HG03558 (cell line): ENCODE results near the gene RNLS.
A peak's percentile ranks its signal among the peaks of the same experiment; 100 is the strongest.

ENCODE experiments used
- ATAC-seq: cut with Tn5 transposase; IDR thresholded peaks from one replicate; pipeline ENCODE4 v1.9.1; 2021; ENCODE audit warnings: moderate number of reproducible peaks; ENCODE audit not compliant: unreplicated experiment; ENCODE audit errors: extremely low read depth

Gene RNLS

DNA sequence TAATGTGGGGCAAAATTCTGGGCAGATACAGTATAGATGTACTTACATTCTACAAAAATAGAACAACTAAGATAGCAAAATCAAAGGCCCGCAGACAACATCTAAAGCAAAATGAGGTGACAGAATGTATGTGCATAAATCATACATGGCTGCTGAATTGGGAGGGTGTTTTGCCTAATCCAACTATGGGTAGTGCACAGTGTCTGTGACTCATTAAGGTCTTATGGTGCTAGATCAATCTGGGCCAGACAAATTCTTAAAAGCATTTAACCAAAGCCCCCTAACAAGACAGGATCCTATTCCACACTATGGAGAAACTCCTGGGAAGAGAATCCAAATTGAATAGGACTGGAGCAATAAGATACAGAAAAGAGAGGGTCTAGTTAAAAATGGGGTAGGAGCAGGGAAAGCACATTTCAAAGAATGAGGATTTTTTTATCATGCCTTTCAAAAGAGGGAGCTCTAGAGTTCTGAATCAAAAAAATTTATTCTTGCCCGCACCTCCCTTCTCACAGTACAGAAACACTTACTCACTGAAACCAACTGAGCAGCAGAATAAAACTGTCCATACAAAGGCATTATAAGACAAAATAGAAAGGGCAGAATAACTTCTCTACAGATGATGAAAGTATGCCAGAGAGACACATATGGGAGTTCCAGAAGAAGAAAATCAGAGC lies 181.3 kb downstream of the RNLS start:
- no peak for ATAC-seq

DNA sequence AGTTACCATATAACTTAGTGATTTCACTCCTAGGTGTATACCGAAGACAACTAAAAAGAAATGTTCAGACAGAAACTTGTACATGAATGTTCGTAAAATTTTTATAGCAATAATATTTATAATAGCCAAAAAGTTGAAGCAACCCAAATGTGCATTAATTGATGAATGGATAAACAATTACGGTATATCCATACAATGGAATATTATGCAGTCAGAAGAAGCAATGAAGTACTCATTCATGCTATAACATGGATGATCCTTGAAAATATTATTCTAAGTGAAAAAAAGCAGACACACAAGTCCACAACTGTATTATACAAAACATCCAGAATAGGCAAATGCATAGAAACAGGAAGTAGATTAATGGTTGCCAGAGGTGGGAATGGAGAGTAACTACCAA lies 183.9 kb downstream of the RNLS start:
- ATAC-seq: no peak

GRCh38 chr10:88395677-88396076 lies 187.4 kb downstream of the RNLS start:
- ATAC-seq: no peak

- peak; percentile 69 for ATAC-seq
These were observed 190.9 kb downstream of the RNLS start for GRCh38 chr10:88392222-88392621.

DNA sequence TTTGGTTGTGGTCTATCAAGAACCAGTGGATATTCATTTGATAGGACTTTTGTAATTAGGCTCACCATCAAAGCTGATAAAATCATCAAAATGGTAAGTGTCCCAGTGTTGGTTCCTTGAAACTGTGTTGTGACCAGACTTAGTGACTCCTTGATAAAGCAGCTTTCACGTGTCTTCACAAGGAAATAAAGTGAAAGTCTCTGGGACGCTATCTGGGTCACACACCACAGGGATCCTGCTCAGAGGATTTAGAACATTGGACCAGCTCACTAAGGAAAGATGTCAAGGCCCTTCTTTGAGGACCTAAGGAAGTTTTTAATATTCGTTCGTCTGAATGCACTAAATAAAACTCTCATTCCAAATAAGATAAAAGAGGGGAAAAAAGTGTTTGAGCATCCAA lies 193.1 kb downstream of the RNLS start:
- no peak for ATAC-seq

DNA sequence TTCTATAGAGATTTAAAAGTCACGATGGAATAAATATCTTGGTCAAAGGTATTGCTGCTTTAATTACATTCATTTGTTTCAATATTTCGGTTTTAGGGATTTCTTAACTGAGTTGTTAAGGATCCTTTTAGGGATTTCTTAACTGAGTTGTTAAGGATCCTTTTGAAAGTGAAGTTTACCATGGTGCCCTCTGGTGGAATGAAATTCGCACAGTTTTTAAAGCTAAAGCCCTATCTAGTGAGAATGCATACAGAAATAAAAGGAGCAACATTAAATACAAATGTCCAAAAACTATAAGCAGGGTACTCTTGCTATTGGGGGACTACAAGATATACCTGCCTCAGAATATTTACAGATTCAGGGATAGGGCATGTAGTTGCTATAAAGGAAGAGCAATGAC lies 193.7 kb downstream of the RNLS start:
- no peak for ATAC-seq

- ATAC-seq: no peak
These were observed 194.8 kb downstream of the RNLS start for GRCh38 chr10:88388324-88388723.

DNA sequence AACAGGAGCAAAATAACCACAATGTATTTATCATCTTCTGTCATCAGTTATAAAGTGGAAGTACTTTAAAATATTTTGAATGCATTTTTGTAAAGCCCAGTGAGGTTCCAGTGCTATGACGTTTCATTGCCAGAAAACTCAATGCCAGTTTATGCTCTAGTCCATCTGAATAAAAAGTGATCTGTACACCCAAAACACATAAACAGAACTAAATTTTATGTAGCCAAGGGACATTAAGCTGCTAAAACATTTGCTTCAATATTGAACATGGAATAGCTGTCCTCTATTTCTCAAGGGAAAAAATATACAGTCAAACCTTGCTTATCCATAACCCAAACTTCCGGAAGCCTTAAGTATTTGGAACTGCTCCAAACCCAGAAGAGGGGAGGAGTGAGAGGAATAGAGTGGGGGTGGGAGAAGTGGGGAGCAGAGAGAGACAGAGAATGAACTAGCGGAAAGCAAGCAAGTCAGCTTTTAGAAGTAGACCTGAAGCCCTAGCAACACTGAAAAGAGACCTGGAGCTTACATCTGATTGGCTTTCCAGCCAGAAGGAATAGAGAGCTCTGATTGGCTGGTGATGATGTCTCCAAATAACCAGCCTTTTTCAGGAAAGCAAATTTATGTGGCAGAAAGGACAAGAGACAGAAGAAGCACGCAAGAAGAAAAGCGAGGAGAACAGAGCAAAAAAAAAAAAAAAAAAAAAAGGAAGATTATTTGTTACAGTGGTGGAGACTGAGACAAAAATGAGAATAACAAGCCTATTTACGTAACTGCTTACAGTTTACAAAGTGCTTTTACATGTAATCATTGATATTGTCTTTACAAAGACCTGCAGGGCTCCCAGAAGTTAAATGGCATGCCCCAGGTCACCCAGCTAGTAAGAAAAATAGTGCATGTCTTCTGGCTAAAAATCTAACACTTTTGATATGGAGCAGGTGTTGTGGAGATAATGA lies 196.0 kb downstream of the RNLS start:
- peak; percentile 41 for ATAC-seq

- no peak for ATAC-seq
These were observed 196.8 kb downstream of the RNLS start for GRCh38 chr10:88386204-88386788.

GRCh38 chr10:88385601-88386203 lies 197.4 kb downstream of the RNLS start:
- no peak for ATAC-seq

DNA sequence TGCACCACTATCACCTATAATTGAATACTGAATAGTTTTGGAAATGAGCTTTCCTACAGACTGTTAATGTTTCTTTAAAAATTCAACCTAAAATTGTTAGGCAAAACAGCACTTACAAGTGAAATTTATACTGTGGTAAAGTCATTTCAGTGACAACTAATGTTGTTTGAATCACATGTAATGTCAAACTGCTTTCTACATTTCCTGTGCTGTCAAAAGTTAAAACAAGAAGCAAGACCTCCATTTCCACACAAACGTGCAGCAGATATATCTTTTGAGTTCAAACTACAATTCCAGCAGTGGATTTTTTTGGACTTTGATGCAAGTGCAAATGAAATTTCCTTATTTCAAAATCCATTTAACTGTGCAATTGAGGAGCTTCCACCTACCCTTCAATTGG lies 199.8 kb downstream of the RNLS start:
- no peak for ATAC-seq

- ATAC-seq: no peak
These were observed 200.4 kb downstream of the RNLS start for GRCh38 chr10:88382699-88383098.

DNA sequence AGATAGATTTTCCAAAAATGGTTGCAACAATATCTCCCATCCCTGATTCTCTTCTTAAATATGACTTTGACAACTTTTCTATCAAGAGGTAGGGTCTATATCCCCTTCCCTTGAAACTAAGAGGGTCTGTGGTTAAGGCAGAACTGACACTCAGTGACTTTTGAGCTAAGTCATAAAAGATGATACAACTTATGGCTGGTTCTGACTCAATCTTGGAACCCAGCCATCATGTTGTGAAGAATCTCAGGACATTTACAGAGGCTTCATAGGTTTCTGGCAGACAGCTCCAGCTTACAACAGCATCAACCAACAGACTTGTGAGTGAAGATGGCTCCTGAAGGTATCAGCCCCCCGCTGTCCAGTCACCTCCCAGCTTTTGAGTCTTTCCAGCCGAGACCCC lies 203.5 kb downstream of the RNLS start:
- ATAC-seq: no peak

GRCh38 chr10:88377510-88377909 lies 205.6 kb downstream of the RNLS start:
- ATAC-seq: no peak

GRCh38 chr10:88374392-88375175 lies 208.5 kb downstream of the RNLS start:
- ATAC-seq: no peak

DNA sequence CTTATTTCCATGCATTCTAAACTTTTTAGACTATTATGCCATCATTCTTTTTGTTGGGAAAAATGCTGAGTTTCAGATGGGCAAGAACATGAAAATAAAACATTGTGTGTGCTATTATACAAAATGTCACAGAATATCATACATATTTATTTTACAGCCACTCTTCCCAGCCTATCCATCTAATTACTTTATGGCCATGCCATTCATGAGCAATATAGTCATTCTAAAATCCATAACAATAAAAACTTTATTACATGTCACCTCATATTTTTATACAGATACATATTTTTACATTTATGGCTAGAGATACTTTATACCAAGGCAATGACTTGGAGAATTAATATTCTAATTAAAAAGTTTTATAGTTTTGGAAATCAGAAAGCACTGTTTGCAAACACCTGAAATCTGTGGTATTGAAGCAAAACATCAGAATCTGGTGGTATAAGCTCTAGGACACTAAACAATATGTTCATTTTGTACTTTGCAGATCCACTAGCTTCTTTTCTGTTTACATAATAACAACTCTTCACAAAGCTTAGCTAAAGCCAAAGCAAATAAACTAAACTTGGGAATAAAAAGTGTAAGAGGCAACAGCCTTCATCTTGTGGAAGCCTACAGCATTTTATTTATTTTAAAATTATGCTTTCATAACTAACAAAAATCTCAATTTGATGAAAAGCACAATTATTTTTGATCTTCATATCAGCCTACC lies 210.1 kb downstream of the RNLS start:
- ATAC-seq: no peak

GRCh38 chr10:88372051-88372715 lies 210.9 kb downstream of the RNLS start:
- ATAC-seq: no peak

- no peak for ATAC-seq
These were observed 212.4 kb downstream of the RNLS start for GRCh38 chr10:88370713-88371112.

DNA sequence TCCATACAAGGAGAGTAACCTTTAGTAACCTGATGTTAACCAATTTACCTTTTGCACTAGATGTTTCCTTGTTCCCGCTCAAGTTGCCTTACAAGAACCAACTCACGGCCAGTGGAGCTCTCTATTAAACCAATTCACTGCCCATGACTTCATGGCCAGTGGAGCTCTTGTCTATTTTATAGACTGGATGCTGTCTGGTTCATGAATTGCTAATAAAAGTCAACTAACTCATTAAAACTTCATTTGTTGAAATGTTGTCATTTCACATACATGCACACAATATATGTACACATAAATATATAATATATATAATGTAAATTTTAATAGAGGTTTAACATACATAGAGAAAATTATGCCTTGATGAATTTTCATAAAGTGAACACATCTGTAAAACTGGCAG lies 216.3 kb downstream of the RNLS start:
- ATAC-seq: no peak
